Endothelial cell of umbilical vein (primary cell): Measurements from ENCODE around the gene GIPR.

ENCODE experiments used
- POLR2A ChIP-seq: IDR thresholded peaks from 2 replicates; pipeline ENCODE4 v1.6.1; 2012; ENCODE audit warnings: low read depth, mild to moderate bottlenecking, control low read depth, low read length
- POLR2AphosphoS5 ChIP-seq: IDR thresholded peaks from 2 replicates; pipeline ENCODE4 v1.6.1; 2012; ENCODE audit warnings: low read depth, mild to moderate bottlenecking, control low read depth, low read length, moderate library complexity; ENCODE audit not compliant: insufficient read depth
- TF ChIP-seq, protein P1 (sequence below), 2 donors: IDR thresholded peaks; 1 replicate in 1 of 2; 2 replicates in 1 of 2; pipeline ENCODE4 v1.5.1; 2011; ENCODE audit warnings: low read length in 2 of 2, mild to moderate bottlenecking in 2 of 2, moderate library complexity in 2 of 2, control low read depth in 1 of 2, inconsistent platforms in 1 of 2, low read depth in 1 of 2; ENCODE audit not compliant: insufficient read depth in 1 of 2; ENCODE audit errors: extremely low read depth in 1 of 2

DNA sequence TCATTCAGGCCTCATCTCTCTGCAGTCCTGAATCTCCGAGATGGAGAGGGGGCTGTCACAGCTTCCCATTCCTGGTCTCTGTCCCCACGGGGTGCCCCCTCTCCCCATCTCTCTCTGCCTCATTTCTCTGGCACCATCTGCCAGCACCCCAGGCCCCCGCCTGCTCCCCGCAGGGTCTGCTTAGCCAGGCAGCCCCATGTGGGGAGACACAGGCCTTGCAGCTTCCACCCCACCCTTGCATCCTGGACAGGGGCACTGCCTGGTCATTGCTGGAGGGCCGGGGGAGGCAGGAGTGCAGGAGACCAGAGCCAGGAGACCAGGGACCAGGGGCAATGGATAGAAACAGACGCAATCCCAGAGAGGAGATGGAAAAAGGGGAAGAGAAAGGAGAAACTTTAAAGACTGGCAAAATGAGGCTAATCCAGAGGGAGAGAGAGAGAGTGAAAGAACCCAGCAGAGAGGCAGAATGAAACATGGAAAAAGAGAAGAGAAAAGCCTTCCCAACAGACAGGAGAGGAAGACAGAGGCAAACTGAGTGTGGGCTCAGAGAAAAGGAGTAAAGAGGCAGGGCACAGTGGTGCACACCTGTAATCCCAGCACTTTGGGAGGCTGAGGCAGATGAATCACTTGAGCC, 8.8 kb upstream of the GIPR start:
- no peak for TF ChIP-seq POLR2A
- TF ChIP-seq, protein P1, sequence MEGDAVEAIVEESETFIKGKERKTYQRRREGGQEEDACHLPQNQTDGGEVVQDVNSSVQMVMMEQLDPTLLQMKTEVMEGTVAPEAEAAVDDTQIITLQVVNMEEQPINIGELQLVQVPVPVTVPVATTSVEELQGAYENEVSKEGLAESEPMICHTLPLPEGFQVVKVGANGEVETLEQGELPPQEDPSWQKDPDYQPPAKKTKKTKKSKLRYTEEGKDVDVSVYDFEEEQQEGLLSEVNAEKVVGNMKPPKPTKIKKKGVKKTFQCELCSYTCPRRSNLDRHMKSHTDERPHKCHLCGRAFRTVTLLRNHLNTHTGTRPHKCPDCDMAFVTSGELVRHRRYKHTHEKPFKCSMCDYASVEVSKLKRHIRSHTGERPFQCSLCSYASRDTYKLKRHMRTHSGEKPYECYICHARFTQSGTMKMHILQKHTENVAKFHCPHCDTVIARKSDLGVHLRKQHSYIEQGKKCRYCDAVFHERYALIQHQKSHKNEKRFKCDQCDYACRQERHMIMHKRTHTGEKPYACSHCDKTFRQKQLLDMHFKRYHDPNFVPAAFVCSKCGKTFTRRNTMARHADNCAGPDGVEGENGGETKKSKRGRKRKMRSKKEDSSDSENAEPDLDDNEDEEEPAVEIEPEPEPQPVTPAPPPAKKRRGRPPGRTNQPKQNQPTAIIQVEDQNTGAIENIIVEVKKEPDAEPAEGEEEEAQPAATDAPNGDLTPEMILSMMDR (IDR thresholded peaks at IDR 0.05; ENCODE audit: extremely low read depth in 1 of 2, insufficient read depth in 1 of 2, low read depth in 1 of 2, low read length in 2 of 2) = no peak
- TF ChIP-seq POLR2AphosphoS5 = no peak
